GM21381 (cell line): Measurements from ENCODE around the gene PRSS57.

Experiments used
- ATAC-seq: cut with Tn5 transposase; IDR thresholded peaks from one replicate; pipeline ENCODE4 v1.9.1; 2021; ENCODE audit warnings: mild to moderate bottlenecking, moderate library complexity; ENCODE audit not compliant: unreplicated experiment

PRSS57 gene

GRCh38 chr19:639253-640160, 55.7 kb downstream of the PRSS57 start, which contains the start of gene FGF22:
FGF22 (plus strand) TSS chr19:639879; CDS start chr19:639926, 47 bp downstream.
- peak; percentile 49 for ATAC-seq

- no peak for ATAC-seq
These were observed 56.4 kb downstream of the PRSS57 start for GRCh38 chr19:638906-639252.
